Mesenchymal stem cell (in vitro differentiated cells and primary cell): ENCODE measurements around the gene MED29.

ENCODE experiments used
- DNase-seq: peaks from one replicate; pipeline ENCODE4 v3.0.0-alpha.2; 2013
- H2AFZ ChIP-seq: one replicate; pipeline ENCODE4 v1.6.1; 2013; ENCODE audit warnings: low read depth, mild to moderate bottlenecking, control low read depth, inconsistent platforms, low read length, moderate library complexity
- H2AK5ac ChIP-seq: 2 replicates; pipeline ENCODE4 v1.6.1; 2013; ENCODE audit warnings: low read length, moderate library complexity, mild to moderate bottlenecking, inconsistent platforms; ENCODE audit not compliant: severe bottlenecking
- H2BK120ac ChIP-seq: one replicate; pipeline ENCODE4 v1.6.1; 2013; ENCODE audit warnings: low read depth, mild to moderate bottlenecking, inconsistent platforms, low read length, moderate library complexity
- H2BK12ac ChIP-seq, 2 experiments: one replicate each; pipeline ENCODE4 v1.6.1; 2013; ENCODE audit warnings: inconsistent platforms in 2 of 2, low read length in 2 of 2, mild to moderate bottlenecking in 2 of 2, moderate library complexity in 2 of 2, control low read depth in 1 of 2
- H2BK15ac ChIP-seq: one replicate; pipeline ENCODE4 v1.6.1; 2013; ENCODE audit warnings: mild to moderate bottlenecking, low read depth, inconsistent platforms; ENCODE audit not compliant: poor library complexity, severe bottlenecking
- H2BK5ac ChIP-seq: 2 replicates; pipeline ENCODE4 v1.6.1; 2013; ENCODE audit warnings: low read depth, mild to moderate bottlenecking, low read length, control low read depth, inconsistent platforms; ENCODE audit not compliant: poor library complexity, severe bottlenecking
- H3K14ac ChIP-seq, 2 experiments: one replicate each; pipeline ENCODE4 v1.6.1; 2013; ENCODE audit warnings: inconsistent platforms in 2 of 2, low read length in 2 of 2, control low read depth in 1 of 2, mild to moderate bottlenecking in 1 of 2, moderate library complexity in 1 of 2
- H3K18ac ChIP-seq, 2 experiments: one replicate each; pipeline ENCODE4 v1.6.1; 2013; ENCODE audit warnings: inconsistent platforms in 2 of 2, low read length in 2 of 2, control low read depth in 1 of 2, low read depth in 1 of 2, mild to moderate bottlenecking in 1 of 2
- H3K23ac ChIP-seq, 2 experiments: one replicate each; pipeline ENCODE4 v1.6.1; 2013; ENCODE audit warnings: inconsistent platforms in 2 of 2, low read length in 2 of 2, mild to moderate bottlenecking in 2 of 2, moderate library complexity in 2 of 2, control low read depth in 1 of 2
- H3K27ac ChIP-seq: 2 replicates; pipeline ENCODE4 v1.5.1; 2013; ENCODE audit warnings: mild to moderate bottlenecking, moderate library complexity, low read length, control low read depth, inconsistent platforms; ENCODE audit not compliant: poor library complexity, severe bottlenecking
- H3K27me3 ChIP-seq, 2 experiments: 2 replicates each; pipeline versions ENCODE4 v1.6.1 to v1.7.0; 2013; ENCODE audit warnings: low read length in 2 of 2, mild to moderate bottlenecking in 2 of 2, moderate library complexity in 2 of 2, control low read depth in 1 of 2, inconsistent platforms in 1 of 2; ENCODE audit not compliant: control insufficient read depth in 1 of 2, insufficient read depth in 1 of 2
- H3K36me3 ChIP-seq, 2 experiments: 2 replicates each; pipeline versions ENCODE4 v1.6.1 to v1.7.0; 2013; ENCODE audit warnings: low read length in 2 of 2, control low read depth in 1 of 2, inconsistent platforms in 1 of 2, low read depth in 1 of 2, mild to moderate bottlenecking in 1 of 2; ENCODE audit not compliant: insufficient read depth in 2 of 2, control insufficient read depth in 1 of 2
- H3K4ac ChIP-seq, 2 experiments: one replicate each; pipeline ENCODE4 v1.6.1; 2013; ENCODE audit warnings: inconsistent platforms in 2 of 2, low read length in 2 of 2, mild to moderate bottlenecking in 2 of 2, moderate library complexity in 2 of 2, control low read depth in 1 of 2, low read depth in 1 of 2
- H3K4me1 ChIP-seq: 2 replicates; pipeline ENCODE4 v1.6.1; 2013; ENCODE audit warnings: low read depth, low read length, control low read depth; ENCODE audit not compliant: control insufficient read depth, insufficient read depth
- H3K4me2 ChIP-seq: 2 replicates; pipeline ENCODE4 v1.6.1; 2013; ENCODE audit warnings: low read length, mild to moderate bottlenecking, inconsistent platforms; ENCODE audit not compliant: poor library complexity, severe bottlenecking
- H3K4me3 ChIP-seq, 2 experiments: 2 replicates each; pipeline versions ENCODE4 v1.5.1 to v1.7.0; 2013; ENCODE audit warnings: low read length in 2 of 2, mild to moderate bottlenecking in 2 of 2, control low read depth in 1 of 2, low read depth in 1 of 2; ENCODE audit not compliant: insufficient read depth in 1 of 2
- H3K79me1 ChIP-seq: replicated peaks from 2 replicates; pipeline ENCODE4 v1.6.1; 2013; ENCODE audit warnings: mild to moderate bottlenecking, control low read depth, low read length, inconsistent platforms; ENCODE audit not compliant: poor library complexity, severe bottlenecking
- H3K9ac ChIP-seq: 2 replicates; pipeline ENCODE4 v1.7.0; 2013; ENCODE audit warnings: mild to moderate bottlenecking, low read length, moderate library complexity
- H3K9me3 ChIP-seq: 2 replicates; pipeline ENCODE4 v1.7.0; 2013; ENCODE audit warnings: mild to moderate bottlenecking, low read length; ENCODE audit not compliant: control insufficient read depth
- H4K8ac ChIP-seq: one replicate; pipeline ENCODE4 v1.6.1; 2013; ENCODE audit warnings: inconsistent platforms, mild to moderate bottlenecking, low read length, moderate library complexity
- H4K91ac ChIP-seq: one replicate; pipeline ENCODE4 v1.6.1; 2013; ENCODE audit warnings: mild to moderate bottlenecking, low read length, inconsistent platforms
- WGBS: methylation state at CpG from one replicate; pipeline ENCODE4 v1.1.7; 2013; ENCODE audit warnings: mixed read lengths; 5-methylcytosine and 5-hydroxymethylcytosine counted together

Gene MED29

GRCh38 chr19:39345956-39346355, 45.2 kb upstream of the MED29 start:
- 98% methylated on average over 1 of the region's 1 CpG for WGBS
- peak overlapping the region in 1 of 2 experiments; percentile 86 for H3K4me3 ChIP-seq

GRCh38 chr19:39347332-39348164, 43.6 kb upstream of the MED29 start:
- Histone ChIP-seq H3K79me1 (peaks cover 59% of the 10 kb centered on the region), H3K18ac (peak overlapping the region in 1 of 2 experiments; percentile 56), H3K36me3 (peaks cover 15 to 68% of the 10 kb centered on the region in 2 experiments), H3K9ac (peak overlapping the region; percentile 65), H2BK12ac (no peak overlapping the region), H4K91ac (no peak overlapping the region), H2BK120ac (no peak overlapping the region), H3K23ac (no peak overlapping the region), H2BK5ac (no peak overlapping the region), H3K9me3 (no peaks in the 10 kb centered on the region), H2BK15ac (no peak overlapping the region), H3K4ac (no peak overlapping the region), H3K27ac (no peak overlapping the region), H3K4me3 (peak overlapping the region in 1 of 2 experiments; percentile 17), H3K4me2 (no peak overlapping the region), H4K8ac (no peak overlapping the region), H2AFZ (no peak overlapping the region), H2AK5ac (no peak overlapping the region), H3K14ac (peak overlapping the region in 1 of 2 experiments; percentile 12), H3K27me3 (no peaks in the 10 kb centered on the region), H3K4me1 (peaks cover 5% of the 10 kb centered on the region)
- 68% methylated on average over 3 of the region's 4 CpGs for WGBS
- peak; percentile 49 for DNase-seq

More at GRCh38 chr19:39345956-39346355, 45.2 kb upstream of the MED29 start:
- Histone ChIP-seq H3K23ac (no peak overlapping the region), H2AK5ac (no peak overlapping the region), H4K8ac (no peak overlapping the region), H3K9me3 (no peaks in the 10 kb centered on the region), H3K4me2 (no peak overlapping the region), H4K91ac (no peak overlapping the region), H3K36me3 (peaks cover 8 to 55% of the 10 kb centered on the region in 2 experiments), H3K4ac (no peak overlapping the region), H3K18ac (no peak overlapping the region), H2BK120ac (no peak overlapping the region), H3K27ac (no peak overlapping the region), H3K4me1 (peaks cover 8% of the 10 kb centered on the region), H3K27me3 (no peaks in the 10 kb centered on the region), H2BK15ac (no peak overlapping the region), H3K9ac (peak overlapping the region; percentile 94), H2AFZ (no peak overlapping the region), H2BK5ac (no peak overlapping the region), H3K14ac (no peak overlapping the region), H2BK12ac (no peak overlapping the region), H3K79me1 (peaks cover 48% of the 10 kb centered on the region)
- DNase-seq, result no peak

GRCh38 chr19:39349326-39349725, 41.9 kb upstream of the MED29 start:
- Histone ChIP-seq H3K79me1 (peaks cover 57% of the 10 kb centered on the region), H3K18ac (no peak overlapping the region), H3K36me3 (peaks cover 18 to 71% of the 10 kb centered on the region in 2 experiments), H3K27me3 (no peaks in the 10 kb centered on the region), H2AK5ac (no peak overlapping the region), H2BK12ac (no peak overlapping the region), H3K4ac (no peak overlapping the region), H4K91ac (no peak overlapping the region), H2BK15ac (no peak overlapping the region), H4K8ac (no peak overlapping the region), H3K9me3 (no peaks in the 10 kb centered on the region), H3K4me1 (peaks cover 3% of the 10 kb centered on the region), H3K4me2 (no peak overlapping the region), H3K4me3 (no peak overlapping the region), H2BK5ac (no peak overlapping the region), H3K23ac (no peak overlapping the region), H3K14ac (no peak overlapping the region), H2BK120ac (no peak overlapping the region), H2AFZ (no peak overlapping the region), H3K9ac (peak overlapping the region; percentile 28), H3K27ac (no peak overlapping the region)
- DNase-seq, result no peak
- WGBS, result 96% methylated on average over 2 of the region's 4 CpGs

GRCh38 chr19:39350156-39350555, 41.0 kb upstream of the MED29 start:
- Histone ChIP-seq H3K36me3 (peaks cover 21 to 72% of the 10 kb centered on the region in 2 experiments), H3K27ac (no peak overlapping the region), H2BK15ac (no peak overlapping the region), H3K4me1 (peaks cover 3% of the 10 kb centered on the region), H2AFZ (no peak overlapping the region), H4K8ac (no peak overlapping the region), H3K79me1 (peaks cover 53% of the 10 kb centered on the region), H2BK120ac (no peak overlapping the region), H3K4me3 (no peak overlapping the region), H3K27me3 (no peaks in the 10 kb centered on the region), H3K14ac (no peak overlapping the region), H2AK5ac (no peak overlapping the region), H2BK5ac (no peak overlapping the region), H3K9me3 (no peaks in the 10 kb centered on the region), H2BK12ac (no peak overlapping the region), H4K91ac (no peak overlapping the region), H3K4ac (no peak overlapping the region), H3K18ac (no peak overlapping the region), H3K23ac (no peak overlapping the region), H3K9ac (peak overlapping the region; percentile 2), H3K4me2 (no peak overlapping the region)
- no peak for DNase-seq
- no CpG with 5 or more reads among the region's 3 CpGs for WGBS
